B cell (primary cell): ENCODE measurements around the gene PEX14. TPM values are rescaled to one million over a fixed set of nuclear protein-coding genes. Genes with fewer than 3 reads are reported as not detected.

Experiments
- ATAC-seq: fragments of 200-7000 bp; cut with Tn5 transposase; one replicate; pipeline ENCODE4 v1.10.0; 2021; ENCODE audit warnings: low read depth, mild to moderate bottlenecking, moderate number of reproducible peaks, moderate library complexity
- CTCF ChIA-PET: fragments of 350-600 bp; sonication (Branson Sonifier 250); formaldehyde crosslinking; loops from one replicate; lab custom pipeline; 2021; ENCODE audit warnings: antibody characterized with exemption, inconsistent platforms; lab: Charles Lee
- POLR2A ChIA-PET: fragments of 350-600 bp; sonication (Branson Sonifier 250); formaldehyde crosslinking; loops from one replicate; lab custom pipeline; 2021; ENCODE audit warnings: antibody characterized with exemption; lab: Charles Lee
- DNase-seq: peaks from one replicate; pipeline ENCODE4 v3.0.0; 2013
- H2AFZ ChIP-seq: 2 replicates; pipeline ENCODE4 v1.6.1; 2012; ENCODE audit warnings: mild to moderate bottlenecking, low read depth, low read length; ENCODE audit not compliant: insufficient read depth, poor library complexity, severe bottlenecking
- H3K27ac ChIP-seq, 2 donors: 1 replicate in 1 of 2; 2 replicates in 1 of 2; pipeline ENCODE4 v1.5.1; 2012 to 2013; ENCODE audit warnings: low read length in 2 of 2, mild to moderate bottlenecking in 2 of 2, moderate library complexity in 1 of 2
- H3K27me3 ChIP-seq, 4 experiments: fragments of 200-600 bp in 1 of 4; sonication (generic) in 1 of 4; replicated peaks in 1 of 4; 1 replicate in 2 of 4; 2 replicates in 2 of 4; pipeline versions ENCODE4 v1.6.1 to v1.7.0; 2013 to 2016; ENCODE audit warnings: low read length in 3 of 4, mild to moderate bottlenecking in 2 of 4, mixed read lengths in 1 of 4, moderate library complexity in 1 of 4; ENCODE audit not compliant: insufficient read depth in 4 of 4, control insufficient read depth in 3 of 4; ENCODE audit errors: control extremely low read depth in 1 of 4
- H3K36me3 ChIP-seq, 2 experiments: replicated peaks in 1 of 2; 1 replicate in 1 of 2; 2 replicates in 1 of 2; pipeline versions ENCODE4 v1.6.1 to v1.7.1; 2013; ENCODE audit warnings: low read length in 1 of 2; ENCODE audit not compliant: insufficient read depth in 2 of 2, control insufficient read depth in 1 of 2; ENCODE audit errors: control extremely low read depth in 1 of 2, extremely low read depth in 1 of 2
- H3K4me1 ChIP-seq, 2 donors: fragments of 200-600 bp in 1 of 2; sonication (generic) in 1 of 2; 1 replicate in 1 of 2; 2 replicates in 1 of 2; pipeline versions ENCODE4 v1.5.1 to v1.6.1; 2013 to 2017; ENCODE audit warnings: low read length in 2 of 2; ENCODE audit not compliant: control insufficient read depth in 2 of 2, insufficient read depth in 2 of 2
- H3K4me2 ChIP-seq: replicated peaks from 2 replicates; pipeline ENCODE3; 2012; ENCODE audit warnings: mild to moderate bottlenecking, low read depth, low read length; ENCODE audit not compliant: poor library complexity, severe bottlenecking
- H3K4me3 ChIP-seq, 5 experiments: fragments of 200-600 bp in 1 of 5; sonication (generic) in 1 of 5; 1 replicate in 3 of 5; 2 replicates in 2 of 5; pipeline versions ENCODE4 v1.5.1 to v1.7.0; 2011 to 2016; ENCODE audit warnings: low read length in 4 of 5, mild to moderate bottlenecking in 4 of 5, low read depth in 2 of 5, control low read depth in 1 of 5, moderate library complexity in 1 of 5; ENCODE audit not compliant: insufficient read depth in 1 of 5; ENCODE audit errors: control extremely low read depth in 1 of 5, extremely low read depth in 1 of 5
- H3K79me2 ChIP-seq: fragments of 200-600 bp; sonication (generic); one replicate; pipeline ENCODE4 v1.6.0; 2016; ENCODE audit warnings: low read length; ENCODE audit not compliant: control insufficient read depth, insufficient read depth
- H3K9ac ChIP-seq: fragments of 200-600 bp; sonication (generic); 2 replicates; pipeline ENCODE4 v1.6.1; 2017; ENCODE audit warnings: mild to moderate bottlenecking, low read length, moderate library complexity
- H3K9me3 ChIP-seq, 3 donors: one replicate each; pipeline versions ENCODE4 v1.6.1 to v1.7.1; 2013; ENCODE audit warnings: low read length in 2 of 3; ENCODE audit not compliant: control insufficient read depth in 2 of 3, insufficient read depth in 1 of 3; ENCODE audit errors: control extremely low read depth in 1 of 3
- H4K20me1 ChIP-seq: 2 replicates; pipeline ENCODE4 v1.6.0; 2012; ENCODE audit warnings: mild to moderate bottlenecking, low read length; ENCODE audit not compliant: insufficient read depth, control insufficient read depth, poor library complexity, severe bottlenecking
- H3K27ac Mint-ChIP-seq: one replicate; pipeline ENCODE4 v1.8.0; 2021; ENCODE audit warnings: mixed read lengths
- H3K27me3 Mint-ChIP-seq: one replicate; pipeline ENCODE4 v1.8.0; 2021; ENCODE audit warnings: mixed read lengths
- H3K4me1 Mint-ChIP-seq: one replicate; pipeline ENCODE4 v1.8.0; 2021; ENCODE audit warnings: mixed read lengths
- H3K4me3 Mint-ChIP-seq: one replicate; pipeline ENCODE4 v1.8.0; 2021; ENCODE audit warnings: mixed read lengths
- H3K9me3 Mint-ChIP-seq: one replicate; pipeline ENCODE4 v1.8.0; 2022; ENCODE audit warnings: mixed read lengths; ENCODE audit not compliant: insufficient read depth
- CTCF ChIP-seq: fragments of 200-600 bp; IDR thresholded peaks from one replicate; pipeline ENCODE4 v1.8.0; 2022; ENCODE audit warnings: antibody characterized with exemption, mild to moderate bottlenecking
- EZH2 ChIP-seq: IDR thresholded peaks from 2 replicates; pipeline ENCODE4 v1.6.1; 2012; ENCODE audit warnings: borderline replicate concordance, low read depth, mild to moderate bottlenecking, moderate library complexity, low read length; ENCODE audit not compliant: insufficient read depth, poor library complexity, severe bottlenecking
- WGBS: methylation state at CpG from one replicate; pipeline ENCODE4 v1.1.5; 2013; ENCODE audit warnings: missing lambda C conversion rate; ENCODE audit not compliant: insufficient coverage; 5-methylcytosine and 5-hydroxymethylcytosine counted together
- intact Hi-C: fragments of 100-400 bp; cut with micrococcal nuclease; formaldehyde crosslinking; loops from one replicate; pipeline ENCODE4 v1.10.0; 2022
- polyA plus RNA-seq: library from polyadenylated mRNA; depleted of rRNA; stranded (reverse); fragments of >200 nt; gene quantifications from 2 replicates; pipeline ENCODE4 v1.2.3, GENCODE V29; 2012
- total RNA-seq, 2 donors: library from RNA; stranded (reverse); fragments of 120-200 nt in 1 of 2; gene quantifications; 1 replicate in 1 of 2; 2 replicates in 1 of 2; pipeline versions ENCODE4 v1.2.3 to v1.2.4, GENCODE V29; 2013 to 2022

The PEX14 gene
- total and polyA plus RNA-seq, 2 donors (not counting 1 experiment from before 2014, with no cell fraction given): 14.1 to 19.3 TPM

DNA sequence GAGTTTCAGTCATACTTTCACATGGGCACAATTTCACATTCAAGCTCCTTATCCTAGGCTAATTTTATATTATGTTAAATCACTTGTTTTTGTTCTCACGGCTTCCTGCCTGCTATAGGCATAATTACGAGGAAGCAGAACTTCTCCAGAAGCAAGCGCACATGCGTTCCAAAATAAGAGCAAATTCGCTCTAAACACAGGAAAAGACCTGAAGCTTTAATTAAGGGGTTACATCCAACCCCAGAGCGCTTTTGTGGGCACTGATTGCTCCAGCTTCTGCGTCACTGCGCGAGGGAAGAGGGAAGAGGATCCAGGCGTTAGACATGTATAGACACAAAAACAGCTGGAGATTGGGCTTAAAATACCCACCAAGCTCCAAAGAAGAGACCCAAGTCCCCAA, 25.0 kb upstream of the PEX14 start, which contains the start of gene CORT:
Gene CORT, plus strand, starts transcription at position 281 of the 400 bp plus-strand sequence. CDS start 193 bp downstream, outside the sequence.
- Histone ChIP-seq H3K4me2 (no peak within 1 kb of the TSS), H4K20me1 (no peaks in the 10 kb centered on the region), H3K36me3 (peaks cover 0 to under 1% of the 10 kb centered on the region in 2 experiments), H3K27ac (no peak within 1 kb of the TSS), H3K9ac (no peak within 1 kb of the TSS), H3K4me3 (no peak within 1 kb of the TSS), H3K4me1 (no peaks in the 10 kb centered on the region), H2AFZ (no peak within 1 kb of the TSS), H3K27me3 (no peaks in the 10 kb centered on the region), H3K79me2 (no peaks in the 10 kb centered on the region), H3K9me3 (peaks cover 0 to 7% (median 0%) of the 10 kb centered on the region in 3 donors)
- H3K4me1 Mint-ChIP-seq: no peaks in the 10 kb centered on the region
- 91% methylated on average over 8 of the region's 10 CpGs for WGBS
- H3K27ac Mint-ChIP-seq: no peak within 1 kb of the TSS
- intact Hi-C loops: no loop called here
- no peaks in the 10 kb centered on the region for H3K9me3 Mint-ChIP-seq
- H3K4me3 Mint-ChIP-seq: no peak within 1 kb of the TSS
- ATAC-seq (no peak), DNase-seq (no peak)
- no peak for TF ChIP-seq CTCF
- no peak for TF ChIP-seq EZH2
- H3K27me3 Mint-ChIP-seq: no peaks in the 10 kb centered on the region
- POLR2A ChIA-PET: no interaction called here
- CTCF ChIA-PET: no interaction called here

GRCh38 chr1:10450156-10450814, 24.5 kb upstream of the PEX14 start:
- Histone ChIP-seq H3K36me3 (no peaks in the 10 kb centered on the region), H3K4me2 (no peak overlapping the region), H3K27me3 (no peaks in the 10 kb centered on the region), H3K27ac (no peak overlapping the region), H3K4me3 (no peak overlapping the region), H3K9me3 (peaks cover 0 to 8% (median 0%) of the 10 kb centered on the region in 3 donors), H2AFZ (no peak overlapping the region), H3K9ac (no peak overlapping the region), H4K20me1 (no peaks in the 10 kb centered on the region), H3K4me1 (no peaks in the 10 kb centered on the region), H3K79me2 (no peaks in the 10 kb centered on the region)
- 93% methylated on average over 16 of the region's 21 CpGs for WGBS
- H3K27ac Mint-ChIP-seq: no peak overlapping the region
- no peaks in the 10 kb centered on the region for H3K4me1 Mint-ChIP-seq
- intact Hi-C loops: no loop called here
- no peak for DNase-seq
- no peaks in the 10 kb centered on the region for H3K27me3 Mint-ChIP-seq
- no peak for TF ChIP-seq EZH2
- no peak for TF ChIP-seq CTCF
- H3K9me3 Mint-ChIP-seq: no peaks in the 10 kb centered on the region
- ATAC-seq: no peak
- no peak overlapping the region for H3K4me3 Mint-ChIP-seq
- POLR2A ChIA-PET: no interaction called here
- CTCF ChIA-PET: interaction anchor here (0.7 kb wide), 1 partner anchor 814 kb away, joined by 3 read pairs; no protein-coding TSS in a partner anchor
